ENCODE measurements around the gene CTRB1.

GRCh38 chr16:75262800-75263127, 44.0 kb downstream of the CTRB1 start:
- TF ChIP-seq, protein P1, sequence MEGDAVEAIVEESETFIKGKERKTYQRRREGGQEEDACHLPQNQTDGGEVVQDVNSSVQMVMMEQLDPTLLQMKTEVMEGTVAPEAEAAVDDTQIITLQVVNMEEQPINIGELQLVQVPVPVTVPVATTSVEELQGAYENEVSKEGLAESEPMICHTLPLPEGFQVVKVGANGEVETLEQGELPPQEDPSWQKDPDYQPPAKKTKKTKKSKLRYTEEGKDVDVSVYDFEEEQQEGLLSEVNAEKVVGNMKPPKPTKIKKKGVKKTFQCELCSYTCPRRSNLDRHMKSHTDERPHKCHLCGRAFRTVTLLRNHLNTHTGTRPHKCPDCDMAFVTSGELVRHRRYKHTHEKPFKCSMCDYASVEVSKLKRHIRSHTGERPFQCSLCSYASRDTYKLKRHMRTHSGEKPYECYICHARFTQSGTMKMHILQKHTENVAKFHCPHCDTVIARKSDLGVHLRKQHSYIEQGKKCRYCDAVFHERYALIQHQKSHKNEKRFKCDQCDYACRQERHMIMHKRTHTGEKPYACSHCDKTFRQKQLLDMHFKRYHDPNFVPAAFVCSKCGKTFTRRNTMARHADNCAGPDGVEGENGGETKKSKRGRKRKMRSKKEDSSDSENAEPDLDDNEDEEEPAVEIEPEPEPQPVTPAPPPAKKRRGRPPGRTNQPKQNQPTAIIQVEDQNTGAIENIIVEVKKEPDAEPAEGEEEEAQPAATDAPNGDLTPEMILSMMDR (IDR thresholded peaks at IDR 0.05; ENCODE audit: poor library complexity) = no peak
- no peak for TF ChIP-seq EZH2phosphoT487 (IDR thresholded peaks at IDR 0.05; ENCODE audit: low read depth, severe bottlenecking, unreplicated experiment)
- no peak for TF ChIP-seq EZH2 (IDR thresholded peaks at IDR 0.05; ENCODE audit: borderline replicate concordance)

Measured in hepatocyte (in vitro differentiated cells).